ENCODE measurements around the gene SRSF2.
A peak's percentile ranks its signal among the peaks of the same experiment; 100 is the strongest.
"Not testable (repeated sequence)": the region's sequence is repeated elsewhere in the genome, so short reads cannot be mapped to it uniquely, and the experiment has no call there.

SRSF2 gene

DNA sequence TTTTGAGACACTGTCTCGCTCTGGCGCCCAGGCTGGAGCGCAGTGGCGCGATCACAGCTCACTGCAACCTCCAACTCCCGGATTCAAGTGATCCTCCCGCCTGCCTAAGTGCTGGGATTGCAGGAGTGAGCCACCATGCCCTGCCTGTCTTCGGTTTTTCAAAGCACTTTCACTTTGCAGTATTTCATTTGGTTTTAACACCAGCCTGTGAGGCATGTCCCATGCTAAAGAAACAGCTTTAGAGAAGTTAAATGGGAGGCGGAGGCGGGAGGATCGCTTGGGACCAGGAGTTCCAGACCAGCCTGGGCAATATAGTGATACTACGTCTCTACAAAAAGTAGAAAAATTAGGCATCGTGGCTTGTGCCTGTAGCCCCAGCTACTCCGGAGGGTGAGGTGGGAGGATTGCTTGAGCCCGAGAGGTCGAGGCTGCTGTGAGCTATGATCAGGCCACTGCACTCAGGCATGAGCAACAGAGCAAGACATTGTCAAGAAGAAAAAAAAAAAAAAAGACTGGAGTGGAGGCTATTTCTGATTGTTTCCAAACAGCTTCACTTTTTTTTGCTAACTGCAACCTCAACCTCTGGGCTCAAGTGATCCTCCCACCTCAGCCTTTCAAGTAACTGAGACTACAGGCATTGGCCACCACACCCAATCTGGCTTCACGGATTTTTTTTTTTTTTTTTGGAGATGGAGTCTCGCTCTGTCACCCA, 9.2 kb downstream of the SRSF2 start:
- peak overlapping the region; percentile 85 for H3K4me3 ChIP-seq (ENCODE audit: low read depth, low read length)
- no peaks in the 10 kb centered on the region for H3K27me3 ChIP-seq
- no peak for DNase-seq
- H3K4me1 ChIP-seq: no peaks in the 10 kb centered on the region; the same call in none of the 2 replicates
- TF ChIP-seq, protein P1, sequence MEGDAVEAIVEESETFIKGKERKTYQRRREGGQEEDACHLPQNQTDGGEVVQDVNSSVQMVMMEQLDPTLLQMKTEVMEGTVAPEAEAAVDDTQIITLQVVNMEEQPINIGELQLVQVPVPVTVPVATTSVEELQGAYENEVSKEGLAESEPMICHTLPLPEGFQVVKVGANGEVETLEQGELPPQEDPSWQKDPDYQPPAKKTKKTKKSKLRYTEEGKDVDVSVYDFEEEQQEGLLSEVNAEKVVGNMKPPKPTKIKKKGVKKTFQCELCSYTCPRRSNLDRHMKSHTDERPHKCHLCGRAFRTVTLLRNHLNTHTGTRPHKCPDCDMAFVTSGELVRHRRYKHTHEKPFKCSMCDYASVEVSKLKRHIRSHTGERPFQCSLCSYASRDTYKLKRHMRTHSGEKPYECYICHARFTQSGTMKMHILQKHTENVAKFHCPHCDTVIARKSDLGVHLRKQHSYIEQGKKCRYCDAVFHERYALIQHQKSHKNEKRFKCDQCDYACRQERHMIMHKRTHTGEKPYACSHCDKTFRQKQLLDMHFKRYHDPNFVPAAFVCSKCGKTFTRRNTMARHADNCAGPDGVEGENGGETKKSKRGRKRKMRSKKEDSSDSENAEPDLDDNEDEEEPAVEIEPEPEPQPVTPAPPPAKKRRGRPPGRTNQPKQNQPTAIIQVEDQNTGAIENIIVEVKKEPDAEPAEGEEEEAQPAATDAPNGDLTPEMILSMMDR (IDR thresholded peaks at IDR 0.05; ENCODE audit: low read depth, low read length): no peak
- H3K9me3 ChIP-seq: no peaks in the 10 kb centered on the region
- peaks cover 52% of the 10 kb centered on the region for H3K36me3 ChIP-seq

DNA sequence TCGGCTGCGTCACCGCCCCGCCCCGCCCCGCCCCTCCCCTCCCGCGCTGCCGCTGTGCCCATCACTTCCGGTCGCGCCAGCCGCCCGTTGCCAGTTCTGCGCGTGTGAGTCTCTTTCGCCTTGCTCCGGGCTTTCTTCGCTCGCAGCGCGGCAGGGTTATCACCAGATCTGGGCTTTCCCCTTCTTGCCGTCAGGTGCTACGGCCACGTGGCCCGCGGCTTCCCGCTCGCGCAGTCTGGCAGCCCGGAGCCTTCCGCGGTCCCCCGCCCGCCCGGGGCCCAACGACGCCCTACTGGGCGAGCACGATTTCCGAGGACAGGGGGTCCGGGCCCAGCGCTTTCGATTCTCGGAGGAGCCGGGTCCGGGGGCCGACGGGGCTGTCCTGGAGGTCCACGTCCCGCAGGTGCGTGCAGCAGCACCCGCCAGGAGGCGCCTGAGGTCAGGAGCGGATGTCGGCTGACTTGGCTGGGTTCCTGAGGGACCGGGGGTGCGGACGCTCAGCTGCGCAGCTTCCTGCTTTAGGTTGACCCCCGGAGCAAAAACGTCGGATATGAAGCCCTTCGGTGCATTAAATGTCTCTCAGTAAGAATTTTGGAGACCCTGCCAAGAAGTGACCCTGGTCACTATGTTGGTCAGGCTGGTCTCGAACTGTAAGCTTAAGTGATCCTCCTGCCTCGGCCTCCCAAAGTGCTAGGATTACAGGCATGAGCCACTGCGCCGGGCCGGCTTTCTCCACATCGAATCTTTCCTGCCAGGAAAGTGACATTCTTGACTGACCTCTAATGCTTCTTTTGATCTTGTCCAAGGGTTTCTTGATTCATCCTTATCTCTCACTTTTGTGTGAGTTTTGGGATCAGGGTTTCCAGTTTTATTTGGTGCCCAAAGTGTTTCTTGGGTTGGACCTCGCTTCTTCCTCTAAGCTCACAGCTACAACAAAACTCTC, 10.1 kb downstream of the SRSF2 start, which contains the start of gene METTL23:
Gene METTL23 (plus strand): TSS at position 64 of the 943 bp plus-strand sequence. CDS start 2,872 bp downstream, outside the sequence.
- Histone ChIP-seq H3K4me1 (no peaks in the 10 kb centered on the region; the same call in none of the 2 replicates), H3K4me3 (ENCODE audit: low read depth, low read length) (peak within 1 kb of the TSS; percentile 85), H3K9me3 (no peaks in the 10 kb centered on the region), H3K27me3 (no peaks in the 10 kb centered on the region), H3K36me3 (peaks cover 48% of the 10 kb centered on the region)
- peak; percentile 84 for DNase-seq
- TF ChIP-seq, protein P1 (IDR thresholded peaks at IDR 0.05; ENCODE audit: low read depth, low read length): peak; percentile 68

DNA sequence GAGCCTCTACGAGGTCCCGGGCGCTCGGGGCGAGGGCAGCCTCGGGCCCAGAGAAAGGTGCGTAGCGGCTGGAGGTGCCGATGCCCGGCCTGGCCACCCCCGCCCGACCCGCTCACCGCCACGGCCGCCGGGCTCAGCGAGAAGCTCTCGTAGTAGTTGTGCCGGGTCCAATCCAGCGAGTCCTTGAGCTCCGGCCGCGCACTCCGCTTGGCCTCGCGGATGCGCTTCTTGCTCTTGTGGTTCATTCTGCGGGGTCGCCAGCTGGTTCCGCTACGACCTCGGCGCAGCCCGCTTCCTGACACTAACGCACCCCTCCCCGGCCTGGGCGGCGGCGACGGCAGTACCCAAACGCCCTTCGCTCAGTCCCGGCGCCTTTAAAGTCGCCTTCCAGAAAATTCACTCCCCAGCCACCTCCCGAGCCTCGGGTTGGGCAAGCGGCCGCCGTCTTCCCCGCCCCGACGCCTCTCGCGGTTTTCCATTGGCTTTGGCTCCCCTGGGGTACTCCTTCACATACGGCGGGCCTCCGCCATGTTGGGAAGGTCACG, 10.8 kb downstream of the SRSF2 start, which contains the start of gene JMJD6:
Gene JMJD6 (minus strand): TSS at position 376 of the 545 bp plus-strand sequence. CDS start 131 bp downstream, at position 245.
- TF ChIP-seq, protein P1 (IDR thresholded peaks at IDR 0.05; ENCODE audit: low read depth, low read length): no peak
- Histone ChIP-seq H3K9me3 (no peaks in the 10 kb centered on the region), H3K27me3 (no peaks in the 10 kb centered on the region), H3K36me3 (peaks cover 48% of the 10 kb centered on the region), H3K4me1 (no peaks in the 10 kb centered on the region; the same call in none of the 2 replicates), H3K4me3 (ENCODE audit: low read depth, low read length) (peak within 1 kb of the TSS; percentile 85)
- DNase-seq: peak; percentile 97

DNA sequence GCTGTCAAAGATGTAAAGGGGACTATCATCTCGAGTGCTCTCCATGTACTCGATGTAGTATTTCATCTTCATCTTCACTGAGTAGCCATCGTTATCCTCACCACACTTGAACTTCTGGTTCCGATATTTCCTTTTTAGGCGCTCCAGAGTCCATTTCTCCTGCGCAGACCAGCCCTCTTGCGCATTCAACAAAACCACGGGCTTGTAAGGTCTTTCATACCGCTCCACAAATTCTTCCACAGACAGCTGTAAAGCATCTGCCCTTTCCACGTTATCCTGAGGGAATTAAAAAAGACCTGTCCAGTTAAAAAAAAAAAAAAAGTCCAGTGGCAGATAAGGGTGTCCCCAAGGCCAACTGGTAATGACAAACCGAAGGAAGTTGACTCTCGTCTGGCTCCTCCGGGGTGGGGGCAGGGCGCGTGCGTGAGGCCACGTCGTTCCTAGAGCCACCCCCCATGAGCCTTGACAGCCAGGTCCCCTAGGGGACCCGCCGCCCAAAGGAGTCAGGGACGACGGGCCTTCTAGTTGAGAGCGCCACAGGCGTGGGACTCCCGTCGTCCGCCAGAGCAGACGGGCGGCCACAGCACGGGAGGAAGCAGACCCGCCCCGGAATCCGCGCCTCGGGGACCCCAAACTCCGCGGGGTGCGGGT, 11.4 kb downstream of the SRSF2 start:
- Histone ChIP-seq H3K4me3 (ENCODE audit: low read depth, low read length) (peak overlapping the region; percentile 85), H3K36me3 (peaks cover 51% of the 10 kb centered on the region), H3K4me1 (no peaks in the 10 kb centered on the region; the same call in none of the 2 replicates), H3K27me3 (no peaks in the 10 kb centered on the region), H3K9me3 (no peaks in the 10 kb centered on the region)
- DNase-seq: peak; percentile 69
- TF ChIP-seq, protein P1 (IDR thresholded peaks at IDR 0.05; ENCODE audit: low read depth, low read length): no peak

DNA sequence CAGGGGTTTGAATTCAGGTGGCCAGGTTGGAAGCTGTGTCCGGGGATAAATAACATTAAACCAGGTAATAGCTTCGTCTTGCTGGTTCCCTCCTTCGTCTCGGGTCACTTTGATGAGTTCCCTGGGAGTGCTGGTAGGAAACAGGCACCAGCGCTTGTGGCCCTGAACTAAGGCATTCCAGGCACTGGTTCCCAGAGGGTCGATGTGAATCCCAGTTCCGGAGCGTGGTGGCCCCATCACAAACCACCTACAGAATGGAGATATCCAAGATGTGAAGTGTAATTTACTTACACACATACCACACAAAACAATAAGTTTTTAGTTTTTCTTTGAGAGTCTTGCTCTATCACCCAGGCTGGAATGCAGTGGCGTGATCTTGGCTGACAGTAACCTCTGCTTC, 13.3 kb downstream of the SRSF2 start:
- H3K4me1 ChIP-seq: no peaks in the 10 kb centered on the region; the same call in 1 of the 2 replicates
- H3K27me3 ChIP-seq: no peaks in the 10 kb centered on the region
- DNase-seq: no peak
- no peaks in the 10 kb centered on the region for H3K9me3 ChIP-seq
- TF ChIP-seq, protein P1 (IDR thresholded peaks at IDR 0.05; ENCODE audit: low read depth, low read length): no peak
- peaks cover 63% of the 10 kb centered on the region for H3K36me3 ChIP-seq
- H3K4me3 ChIP-seq (ENCODE audit: low read depth, low read length): no peak overlapping the region

DNA sequence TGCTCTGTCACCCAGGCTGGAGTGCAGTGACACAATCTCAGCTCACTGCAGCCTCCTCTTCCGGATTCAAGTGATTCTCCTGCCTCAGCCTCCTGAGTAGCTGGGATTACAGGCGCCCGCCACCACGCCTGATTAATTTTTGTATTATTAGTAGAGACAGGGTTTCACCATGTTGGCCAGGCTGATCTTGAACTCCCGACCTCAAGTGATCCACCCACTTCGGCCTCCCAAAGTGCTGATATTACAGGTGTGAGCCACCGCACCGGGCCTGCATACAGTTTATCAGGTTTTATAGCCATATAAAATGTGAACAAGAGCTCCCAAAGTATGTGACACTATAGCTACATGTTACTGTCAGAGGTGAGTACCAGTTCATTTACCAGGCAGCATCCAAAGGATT, 14.2 kb downstream of the SRSF2 start:
- H3K27me3 ChIP-seq; DNase-seq; H3K4me3 ChIP-seq (ENCODE audit: low read depth, low read length); H3K4me1 ChIP-seq; H3K9me3 ChIP-seq: not testable (repeated sequence)
- H3K36me3 ChIP-seq: peaks cover 70% of the 10 kb centered on the region
